T-helper 1 cell treated with Interleukin-12 subunit alpha and Interleukin-12 subunit beta and Interleukin-4 antibody, amounts not matched to agents 30 ng/mL and 1 ng/mL, for 36 hours (primary cell): ENCODE results near the gene TMPRSS3. TPM values are rescaled to one million over a fixed set of nuclear protein-coding genes. Genes with fewer than 3 reads are reported as not detected.

ENCODE experiments used
- intact Hi-C: fragments of 100-400 bp; cut with micrococcal nuclease; formaldehyde crosslinking; loops from one replicate; pipeline ENCODE4 v1.15.1; 2024
- total RNA-seq: library from RNA; stranded (reverse); gene quantifications from 2 replicates; pipeline ENCODE4 v1.2.3, GENCODE V29; 2022

Gene TMPRSS3
- total RNA-seq, 1 donor from 2014 or later = 7.8 TPM

DNA sequence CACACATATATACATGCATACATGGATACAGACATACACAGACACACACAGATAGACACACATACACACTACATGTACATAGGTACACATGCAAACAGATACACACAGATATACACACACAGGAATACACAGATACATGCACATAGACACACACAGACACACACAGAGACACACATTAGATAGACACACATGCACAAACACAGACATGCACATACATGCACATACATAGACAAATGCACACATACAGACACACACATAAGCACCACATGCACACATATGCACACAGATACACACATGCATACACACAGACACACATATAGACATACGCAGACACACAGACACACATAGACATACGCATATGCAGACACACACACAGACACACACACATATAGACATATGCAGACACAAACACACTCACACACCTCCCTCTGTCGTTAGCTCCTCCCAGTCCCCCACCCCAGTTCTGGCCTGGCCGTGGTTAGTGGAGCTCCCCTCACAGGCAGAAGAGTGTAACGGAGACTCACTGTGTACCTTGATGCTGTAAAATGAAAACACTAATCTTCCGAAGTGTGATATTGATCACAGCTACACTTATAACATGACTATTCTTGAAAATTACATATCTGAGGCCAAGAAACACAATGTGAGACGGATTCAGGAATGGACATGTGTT lies 15.5 kb upstream of the TMPRSS3 start:
- intact Hi-C loops = no loop called here

- intact Hi-C loops = loop anchor here (10.0 kb wide), 1 partner anchor 985 kb away; the partner anchor contains the start of gene MX1
Observed at GRCh38 chr21:42409366-42409765, 13.5 kb upstream of the TMPRSS3 start.

- intact Hi-C loops = loop anchor here (10.0 kb wide), 1 partner anchor 984 kb away; the partner anchor contains the start of gene MX1
Observed at GRCh38 chr21:42408718-42409117, 12.9 kb upstream of the TMPRSS3 start.

GRCh38 chr21:42407476-42407875 lies 11.6 kb upstream of the TMPRSS3 start:
- intact Hi-C loops = loop anchor here (10.0 kb wide), 1 partner anchor 983 kb away; the partner anchor contains the start of gene MX1

- intact Hi-C loops = loop anchor here (1.0 to 10.0 kb wide), 2 partner anchors 8 to 982 kb away; partner anchors contain the start of gene MX1
Observed at GRCh38 chr21:42406866-42407265, 11.0 kb upstream of the TMPRSS3 start.

DNA sequence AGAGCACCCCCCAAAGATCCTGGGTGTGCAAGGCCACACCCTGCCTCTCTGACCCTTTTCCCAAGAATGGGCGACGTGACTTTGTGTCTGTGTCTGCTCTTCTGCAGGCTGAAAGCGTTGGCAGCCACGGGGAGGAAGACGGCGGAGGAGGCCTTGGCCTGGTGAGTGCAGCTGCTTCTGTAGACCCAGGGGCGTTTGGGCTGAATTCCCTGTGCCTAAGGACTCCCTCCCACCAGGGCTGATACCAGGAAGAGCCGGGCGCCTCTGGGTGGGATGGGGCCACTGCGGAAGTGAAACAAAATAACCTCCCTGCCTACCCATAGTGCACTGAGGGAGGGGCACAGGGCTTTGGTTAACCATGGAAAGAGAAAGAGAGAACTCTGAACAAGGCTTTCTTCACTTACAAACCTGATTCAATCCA lies 10.4 kb upstream of the TMPRSS3 start:
- intact Hi-C loops = loop anchor here (1.0 to 10.0 kb wide), 2 partner anchors 9 to 981 kb away; partner anchors contain the start of gene MX1

GRCh38 chr21:42405064-42406013 lies 9.5 kb upstream of the TMPRSS3 start:
- intact Hi-C loops = loop anchor here (1.0 to 10.0 kb wide), 3 partner anchors 10 to 981 kb away; partner anchors contain the start of gene MX1

GRCh38 chr21:42404539-42404938 lies 8.7 kb upstream of the TMPRSS3 start:
- intact Hi-C loops = loop anchor here (1.0 to 10.0 kb wide), 8 partner anchors 14 to 980 kb away; partner anchors contain the start of genes MX1, PKNOX1 and RSPH1

- intact Hi-C loops = loop anchor here (1.0 to 10.0 kb wide), 9 partner anchors 13 to 979 kb away; partner anchors contain the start of genes MX1, PKNOX1 and RSPH1
Observed at GRCh38 chr21:42403611-42404231, 7.9 kb upstream of the TMPRSS3 start, which contains the start of gene UBASH3A. Gene UBASH3A, plus strand, starts transcription at chr21:42403902. Its CDS starts 44 bp downstream, at chr21:42403946.

GRCh38 chr21:42401820-42402251 lies 6.0 kb upstream of the TMPRSS3 start:
- intact Hi-C loops = loop anchor here (5.0 to 10.0 kb wide), 6 partner anchors 35 to 977 kb away; partner anchors contain the start of genes MX1, PKNOX1 and RSPH1

GRCh38 chr21:42401154-42401553 lies 5.3 kb upstream of the TMPRSS3 start:
- intact Hi-C loops = loop anchor here (5.0 to 10.0 kb wide), 6 partner anchors 36 to 976 kb away; partner anchors contain the start of genes MX1, PKNOX1 and RSPH1

- intact Hi-C loops = loop anchor here (5.0 to 10.0 kb wide), 6 partner anchors 37 to 976 kb away; partner anchors contain the start of genes MX1, PKNOX1 and RSPH1
Observed at GRCh38 chr21:42400525-42400924, 4.7 kb upstream of the TMPRSS3 start.

DNA sequence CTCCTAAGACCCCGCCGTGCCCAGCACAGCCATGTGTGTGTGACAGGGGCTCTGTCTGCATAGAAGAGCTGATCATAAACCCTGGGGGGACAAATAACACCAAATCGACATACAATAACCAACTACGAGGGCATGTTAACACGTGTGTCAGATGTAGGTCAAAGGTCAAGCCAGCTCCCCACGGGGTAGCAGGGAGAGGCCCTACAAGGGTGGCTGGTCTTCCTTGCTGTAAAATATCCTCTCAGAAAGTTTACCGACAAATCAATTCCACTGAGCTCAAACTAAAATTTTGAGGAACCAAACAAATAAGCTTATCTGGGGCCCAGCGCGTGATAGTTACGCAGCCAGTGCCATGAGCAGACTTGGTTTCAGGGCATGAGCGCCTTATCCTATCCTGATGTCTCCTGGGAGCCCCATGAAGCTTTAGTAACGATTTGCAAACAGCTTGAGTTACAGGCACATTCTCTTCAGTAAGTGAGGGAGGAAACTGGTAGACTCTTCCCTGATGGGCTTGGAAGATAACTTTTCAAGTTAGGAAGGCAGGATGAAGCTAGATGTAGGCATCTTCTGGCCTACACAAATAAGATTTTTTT lies 2.7 kb upstream of the TMPRSS3 start:
- intact Hi-C loops = no loop called here

DNA sequence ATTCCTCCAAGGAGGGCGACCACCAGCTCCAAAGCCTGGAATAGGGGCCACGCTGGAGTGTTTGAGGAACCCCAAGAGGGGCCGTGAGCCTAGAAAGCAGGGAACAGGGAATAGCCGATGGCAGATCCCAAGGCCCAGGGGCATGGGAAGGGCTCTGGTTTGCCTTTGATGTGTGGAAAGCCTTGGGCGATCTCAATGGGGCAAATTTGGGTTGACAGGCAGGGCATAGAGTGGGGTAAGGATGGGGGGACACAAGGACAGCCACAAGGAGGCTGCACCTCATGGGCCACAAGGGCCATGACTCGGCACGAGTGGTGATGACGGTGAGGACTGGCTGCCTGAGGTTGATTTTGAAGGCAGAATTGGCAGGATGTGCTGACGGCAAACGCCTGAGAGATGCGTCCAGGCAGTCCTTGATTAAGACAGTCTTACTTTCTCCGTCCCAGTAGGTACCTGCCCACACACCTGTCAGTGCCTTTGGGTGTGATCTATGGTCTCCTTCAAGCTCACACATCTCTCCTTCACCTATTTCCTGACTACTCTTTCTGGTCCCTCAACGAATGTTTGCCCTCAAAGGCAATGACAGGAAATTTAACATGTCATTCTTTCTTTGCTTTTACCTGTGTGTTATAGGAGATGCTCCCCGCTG lies 2.0 kb upstream of the TMPRSS3 start:
- intact Hi-C loops = no loop called here

GRCh38 chr21:42396799-42397745 lies 1.2 kb upstream of the TMPRSS3 start:
- intact Hi-C loops = no loop called here

DNA sequence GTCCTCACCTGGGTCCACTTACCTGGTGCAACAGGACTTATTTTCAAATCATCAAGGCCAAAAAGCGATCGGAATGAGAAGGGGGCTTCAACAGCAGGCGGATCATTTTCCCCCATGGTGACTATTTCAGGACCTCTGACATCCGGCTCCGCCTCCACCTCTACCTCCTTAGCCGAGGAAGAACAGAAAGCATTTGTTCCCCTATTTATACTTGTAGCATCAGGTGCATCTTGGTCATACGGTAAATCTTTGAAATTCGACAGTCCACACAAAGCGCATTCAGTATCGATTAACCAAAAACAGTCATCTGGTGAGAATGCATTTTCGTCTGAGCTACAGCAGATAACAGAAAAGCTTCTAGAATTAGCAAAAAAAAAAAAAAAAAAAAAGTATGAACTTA lies 550 bp downstream of the TMPRSS3 start:
- intact Hi-C loops = no loop called here

DNA sequence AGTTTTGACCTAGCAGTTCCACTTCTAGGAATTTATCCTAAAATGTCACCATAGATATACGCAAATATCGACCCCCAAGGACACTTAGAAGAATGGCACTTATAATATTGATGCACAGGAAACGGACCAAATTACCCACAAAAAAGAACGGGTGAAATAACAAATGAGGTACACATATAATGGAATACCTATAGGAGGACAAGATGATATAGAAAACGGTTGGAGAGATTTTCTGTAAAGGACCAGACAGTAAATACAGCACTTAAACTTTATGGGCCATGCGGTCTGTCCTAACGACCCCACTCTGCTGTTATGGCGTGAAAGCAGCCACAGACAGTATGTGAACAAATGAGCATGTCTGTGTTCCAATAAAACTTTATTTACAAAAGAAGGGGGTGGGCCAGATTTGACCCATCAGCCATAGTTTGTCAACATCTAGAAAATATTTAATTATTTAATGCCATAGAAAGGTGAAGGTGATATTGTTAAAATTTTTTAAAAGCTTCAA lies 2.4 kb downstream of the TMPRSS3 start:
- intact Hi-C loops = loop anchor here (5.0 kb wide), 1 partner anchor 34 kb away; no protein-coding TSS in a partner anchor
